ENCODE measurements around the gene NME5. TPM values are rescaled to one million over a fixed set of nuclear protein-coding genes. Genes with fewer than 3 reads are reported as not detected.
"Not testable (repeated sequence)": the region's sequence is repeated elsewhere in the genome, so short reads cannot be mapped to it uniquely, and the experiment has no call there.

The NME5 gene
- total RNA-seq, 1 donor: 2.2 TPM

- DNase-seq (ENCODE audit: low read depth): no peak
- H3K4me3 ChIP-seq (ENCODE audit: low read depth, low read length): no peak overlapping the region
- TF ChIP-seq CTCF (IDR thresholded peaks at IDR 0.05; ENCODE audit: insufficient read depth, low read depth, low read length): no peak
Observed at GRCh38 chr5:138091685-138092084, 47.5 kb downstream of the NME5 start.

DNA sequence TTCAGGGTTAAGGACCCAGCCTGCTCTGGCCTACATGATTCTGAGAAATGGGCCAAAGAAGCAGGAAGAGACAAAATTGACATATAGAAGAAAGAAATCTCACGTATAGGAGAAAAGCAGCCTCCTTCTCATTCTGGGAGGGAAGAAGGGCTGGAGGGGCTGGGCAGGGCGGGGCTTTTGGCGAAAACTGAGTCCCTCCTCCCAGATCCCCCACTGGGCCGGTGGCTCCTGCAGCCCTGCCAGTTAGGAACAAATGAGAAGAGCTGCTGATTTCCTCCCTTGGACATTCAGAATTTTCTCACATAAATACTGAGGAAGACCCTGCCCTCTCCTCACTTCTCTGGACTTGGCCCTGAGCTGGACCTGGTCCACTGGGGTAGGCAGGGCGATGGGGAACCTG lies 55.5 kb downstream of the NME5 start, which contains the start of gene WNT8A:
WNT8A (plus strand) TSS at position 332 of the 400 bp plus-strand sequence. CDS start 95 bp downstream, outside the sequence.
- no peak within 1 kb of the TSS for H3K4me3 ChIP-seq (ENCODE audit: low read depth, low read length)
- DNase-seq (ENCODE audit: low read depth): no peak
- no peak for TF ChIP-seq CTCF (IDR thresholded peaks at IDR 0.05; ENCODE audit: insufficient read depth, low read depth, low read length)

- no peak overlapping the region for H3K4me3 ChIP-seq (ENCODE audit: low read depth, low read length)
- no peak for DNase-seq (ENCODE audit: low read depth)
- no peak for TF ChIP-seq CTCF (IDR thresholded peaks at IDR 0.05; ENCODE audit: insufficient read depth, low read depth, low read length)
Observed at GRCh38 chr5:138082033-138082432, 57.2 kb downstream of the NME5 start.

- no peak overlapping the region for H3K4me3 ChIP-seq (ENCODE audit: low read depth, low read length)
- no peak for TF ChIP-seq CTCF (IDR thresholded peaks at IDR 0.05; ENCODE audit: insufficient read depth, low read depth, low read length)
- no peak for DNase-seq (ENCODE audit: low read depth)
Observed at GRCh38 chr5:138078006-138078643, 61.1 kb downstream of the NME5 start.

DNA sequence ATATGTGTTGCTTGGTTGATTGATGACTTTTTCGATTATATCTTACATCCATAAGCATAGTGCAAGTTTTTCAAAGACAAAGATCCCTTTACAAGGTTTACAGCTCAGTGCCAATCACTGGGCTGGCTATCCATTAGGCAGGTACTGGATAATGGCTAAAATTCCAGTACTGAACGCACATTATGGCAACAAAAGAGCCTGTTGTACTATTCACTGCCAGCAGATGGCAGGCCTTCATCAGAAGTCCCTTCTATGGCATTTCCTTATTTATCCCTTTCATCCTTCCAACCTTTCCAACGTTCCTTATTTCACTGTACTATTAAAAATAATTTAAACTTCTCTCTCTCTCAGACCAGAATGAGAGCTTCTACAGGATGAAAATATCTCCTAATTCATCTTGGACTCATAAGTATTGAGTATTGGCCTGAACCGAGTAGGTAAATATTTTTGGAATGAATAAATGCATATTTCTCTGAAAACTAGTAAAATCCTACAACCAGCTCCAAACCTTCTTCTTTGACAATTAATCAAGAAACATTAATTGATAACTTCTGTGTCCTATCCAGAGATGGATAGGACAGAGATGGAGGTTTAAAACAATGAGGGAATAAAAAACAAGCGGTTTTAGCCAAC lies 62.0 kb downstream of the NME5 start:
- peak; percentile 90 for TF ChIP-seq CTCF (IDR thresholded peaks at IDR 0.05; ENCODE audit: insufficient read depth, low read depth, low read length)
- peak; percentile 71 for DNase-seq (ENCODE audit: low read depth)

GRCh38 chr5:138070026-138070425 lies 69.2 kb downstream of the NME5 start:
- not testable (repeated sequence) for H3K4me3 ChIP-seq (ENCODE audit: low read depth, low read length); DNase-seq (ENCODE audit: low read depth)

More for the DNA sequence above, 62.0 kb downstream of the NME5 start:
- no peak overlapping the region for H3K4me3 ChIP-seq (ENCODE audit: low read depth, low read length)

GRCh38 chr5:138068742-138069600 lies 70.3 kb downstream of the NME5 start:
- peak; percentile 90 for TF ChIP-seq CTCF (IDR thresholded peaks at IDR 0.05; ENCODE audit: insufficient read depth, low read depth, low read length)
- peak; percentile 81 for DNase-seq (ENCODE audit: low read depth)
- H3K4me3 ChIP-seq (ENCODE audit: low read depth, low read length): no peak overlapping the region

All from fibroblast of villous mesenchyme (primary cell).